Spleen (tissue), 11 donors: Measurements from ENCODE around the gene SYNDIG1. TPM values are rescaled to one million over a fixed set of nuclear protein-coding genes. Genes with fewer than 3 reads are reported as not detected.

Experiments
- DNase-seq: peaks from one replicate; pipeline ENCODE4 v3.0.0-alpha.2; 2020
- H3K27ac ChIP-seq, 8 donors: fragments of 200-600 bp; sonication (generic) in 7 of 8; 1 replicate in 4 of 8; 2 replicates in 4 of 8; pipeline versions ENCODE4 v1.5.0 to v1.8.0; 2016 to 2021; ENCODE audit warnings: inconsistent platforms in 4 of 8, mild to moderate bottlenecking in 4 of 8, moderate library complexity in 1 of 8
- H3K27me3 ChIP-seq, 7 donors: fragments of 200-600 bp; sonication (generic) in 6 of 7; replicated peaks in 1 of 7; 1 replicate in 4 of 7; 2 replicates in 3 of 7; pipeline versions ENCODE4 v1.5.0 to v1.8.0; 2016 to 2021; ENCODE audit warnings: inconsistent platforms in 3 of 7, mild to moderate bottlenecking in 1 of 7
- H3K36me3 ChIP-seq, 6 donors: fragments of 200-600 bp; sonication (generic) in 5 of 6; 1 replicate in 4 of 6; 2 replicates in 2 of 6; pipeline versions ENCODE4 v1.5.0 to v1.8.0; 2016 to 2021; ENCODE audit warnings: inconsistent platforms in 2 of 6
- H3K4me1 ChIP-seq, 6 donors: fragments of 200-600 bp; sonication (generic) in 5 of 6; 1 replicate in 3 of 6; 2 replicates in 3 of 6; pipeline versions ENCODE4 v1.5.0 to v1.8.0; 2016 to 2021; ENCODE audit warnings: inconsistent platforms in 3 of 6
- H3K4me3 ChIP-seq, 8 donors: fragments of 200-600 bp; sonication (generic) in 7 of 8; 1 replicate in 4 of 8; 2 replicates in 4 of 8; pipeline versions ENCODE4 v1.5.0 to v1.8.0; 2016 to 2021; ENCODE audit warnings: inconsistent platforms in 4 of 8, mild to moderate bottlenecking in 4 of 8, moderate library complexity in 2 of 8
- H3K9me3 ChIP-seq, 8 donors: fragments of 200-600 bp; sonication (generic) in 7 of 8; 1 replicate in 4 of 8; 2 replicates in 4 of 8; pipeline versions ENCODE4 v1.5.0 to v1.8.0; 2016 to 2021; ENCODE audit warnings: inconsistent platforms in 4 of 8
- CTCF ChIP-seq, 11 experiments: fragments of 200-600 bp in 7 of 11; fragments of 450-650 bp in 4 of 11; sonication (generic) in 4 of 11; IDR thresholded peaks in 8 of 11; conservative IDR thresholded peaks in 3 of 11; 1 replicate in 7 of 11; 2 replicates in 4 of 11; pipeline versions ENCODE4 v1.4.0 to v1.8.0; 2016 to 2021; ENCODE audit warnings: antibody characterized with exemption in 11 of 11, inconsistent platforms in 4 of 11, mild to moderate bottlenecking in 1 of 11
- POLR2A ChIP-seq, 3 donors: fragments of 450-650 bp; IDR thresholded peaks; one replicate each; pipeline ENCODE4 v1.5.1; 2017; ENCODE audit warnings: antibody characterized with exemption in 3 of 3, mild to moderate bottlenecking in 1 of 3
- POLR2AphosphoS5 ChIP-seq, 3 donors: sonication (generic); formaldehyde crosslinking; IDR thresholded peaks; one replicate each; pipeline ENCODE4 v1.5.1; 2017; ENCODE audit warnings: antibody characterized with exemption in 3 of 3
- WGBS, 5 donors: extraction: QIAGEN DNeasy Blood & Tissue Kit in 3 of 5; methylation state at CpG; one replicate each; pipeline versions ENCODE4 v1.1.5 to v1.1.7; 2013 to 2018; 5-methylcytosine and 5-hydroxymethylcytosine counted together
- intact Hi-C: fragments of 100-400 bp; cut with DNase I; formaldehyde crosslinking; loops from one replicate; pipeline ENCODE4 v1.15.0; 2023; ENCODE audit warnings: low total_unique reads
- polyA plus RNA-seq, 3 donors: library from polyadenylated mRNA; stranded (reverse); fragments of 200-250 nt; gene quantifications; one replicate each; pipeline ENCODE4 v1.2.1, GENCODE V29; 2013
- total RNA-seq, 7 donors: library from RNA; depleted of rRNA in 3 of 7; stranded (reverse); fragments of >200 nt in 3 of 7; fragmentation: NEBNext Ultra II Directional in 4 of 7; extraction: Animal tissue kit (Norgen Biotek cat#: 25700) in 4 of 7; gene quantifications; one replicate each; pipeline versions ENCODE4 v1.1.0 to v1.2.1, GENCODE V29; 2016 to 2021
- donor health status: healthy with polysubstance abuse.
- donor health status: DM: no; HTN: no; CAD: no; lungs with moderate emphysema.
- donor health status: DM: no; HTN: no; CAD: no.
- donor health status: Bipolar disorder and iron deficiency.
- donor health status: healthy.
- donor health status: DM: no; HTN: no; CAD: no.
- donor health status: DM: yes; HTN: yes; CAD: no.

SYNDIG1 gene
- total and polyA plus RNA-seq, 10 donors, result 0.70 to 3.5 (median 1.3) TPM

DNA sequence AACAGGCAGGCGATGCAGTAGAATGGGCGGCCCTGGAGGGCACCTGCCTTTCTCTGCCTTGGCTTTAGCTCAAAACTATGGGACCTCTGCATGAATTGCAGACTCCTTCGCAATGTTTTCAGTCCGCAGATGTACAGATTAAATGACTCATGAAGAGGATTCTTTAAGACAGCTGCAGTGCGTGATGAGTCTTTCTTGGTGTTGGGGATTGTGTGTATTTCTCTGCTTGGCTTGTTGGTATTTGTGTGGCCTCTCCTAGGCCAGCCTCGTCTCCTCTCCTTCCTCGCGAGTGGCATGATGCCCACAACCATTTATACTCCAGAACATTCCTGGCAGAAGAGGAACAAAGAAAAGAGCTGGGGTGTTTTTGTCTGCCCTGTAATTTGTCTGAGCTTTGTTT is 110.6 kb downstream of the SYNDIG1 start:
- WGBS, 5 donors, result 85 to 93% (median 86%) methylated on average over 8 of the region's 8 CpGs
- intact Hi-C loops, result no loop called here

DNA sequence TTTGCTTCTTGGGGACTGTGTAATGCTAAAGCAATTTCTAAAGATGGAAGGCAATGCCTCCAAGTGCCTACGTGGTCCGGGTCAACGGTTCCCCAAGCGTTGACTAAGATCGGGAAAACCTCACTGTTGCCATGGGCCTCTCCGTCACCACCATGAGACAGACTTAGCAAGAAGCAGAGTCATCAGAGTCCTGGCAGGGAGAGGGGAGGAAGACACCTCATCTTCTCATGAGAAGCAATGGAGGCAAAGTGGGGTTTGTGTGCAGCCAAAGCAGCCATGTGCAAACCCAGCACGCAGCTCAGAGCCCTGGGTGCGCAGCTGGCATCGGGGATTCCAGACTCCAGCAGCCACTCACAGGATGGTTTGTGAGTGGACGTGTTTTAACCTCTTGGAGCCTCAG is 111.4 kb downstream of the SYNDIG1 start:
- H3K4me3 ChIP-seq, result no peak overlapping the region
- no peaks in the 10 kb centered on the region for H3K36me3 ChIP-seq
- DNase-seq, result no peak
- no peaks in the 10 kb centered on the region for H3K9me3 ChIP-seq
- intact Hi-C loops, result no loop called here
- WGBS, 5 donors, result 85 to 95% (median 91%) methylated on average over 10 of the region's 10 CpGs
- TF ChIP-seq CTCF (IDR thresholded peaks at IDR 0.05 in 8 of 11, conservative IDR thresholded peaks at IDR 0.05 in 3 of 11) (no peak), POLR2A (IDR thresholded peaks at IDR 0.05) (no peak), POLR2AphosphoS5 (IDR thresholded peaks at IDR 0.05) (no peak)
- no peaks in the 10 kb centered on the region for H3K27me3 ChIP-seq
- H3K27ac ChIP-seq, result no peak overlapping the region
- no peaks in the 10 kb centered on the region for H3K4me1 ChIP-seq

More for the DNA sequence above, 110.6 kb downstream of the SYNDIG1 start:
- H3K27me3 ChIP-seq, result no peaks in the 10 kb centered on the region
- no peaks in the 10 kb centered on the region for H3K9me3 ChIP-seq
- no peaks in the 10 kb centered on the region for H3K36me3 ChIP-seq
- TF ChIP-seq POLR2AphosphoS5 (IDR thresholded peaks at IDR 0.05) (no peak), CTCF (IDR thresholded peaks at IDR 0.05 in 8 of 11, conservative IDR thresholded peaks at IDR 0.05 in 3 of 11) (no peak), POLR2A (IDR thresholded peaks at IDR 0.05) (no peak)
- H3K4me3 ChIP-seq, result no peak overlapping the region
- no peak for DNase-seq
- no peak overlapping the region for H3K27ac ChIP-seq
- H3K4me1 ChIP-seq, result no peaks in the 10 kb centered on the region

GRCh38 chr20:24581443-24582170 is 112.2 kb downstream of the SYNDIG1 start:
- 75 to 79% (median 78%) methylated on average over 13 of the region's 13 CpGs for WGBS, 5 donors

More at GRCh38 chr20:24581443-24582170, 112.2 kb downstream of the SYNDIG1 start:
- TF ChIP-seq POLR2AphosphoS5 (IDR thresholded peaks at IDR 0.05) (no peak), POLR2A (IDR thresholded peaks at IDR 0.05) (no peak), CTCF (IDR thresholded peaks at IDR 0.05 in 8 of 11, conservative IDR thresholded peaks at IDR 0.05 in 3 of 11) (no peak)
- H3K4me3 ChIP-seq, result no peak overlapping the region
- no peaks in the 10 kb centered on the region for H3K9me3 ChIP-seq
- DNase-seq, result no peak
- no peak overlapping the region for H3K27ac ChIP-seq
- H3K36me3 ChIP-seq, result no peaks in the 10 kb centered on the region
- H3K27me3 ChIP-seq, result no peaks in the 10 kb centered on the region
- H3K4me1 ChIP-seq, result no peaks in the 10 kb centered on the region
- intact Hi-C loops, result no loop called here
